GM18873 (cell line): ENCODE data around the gene ADGRV1.
A peak's percentile ranks its signal among the peaks of the same experiment; 100 is the strongest.
"Not testable (repeated sequence)": the region's sequence is repeated elsewhere in the genome, so short reads cannot be mapped to it uniquely, and the experiment has no call there.

Experiments
- ATAC-seq: cut with Tn5 transposase; IDR thresholded peaks from one replicate; pipeline ENCODE4 v1.9.1; 2021; ENCODE audit warnings: mild to moderate bottlenecking, moderate library complexity, moderate number of reproducible peaks; ENCODE audit not compliant: unreplicated experiment, low FRiP score

ADGRV1 gene

GRCh38 chr5:90586469-90586868 is 27.9 kb downstream of the ADGRV1 start:
- no peak for ATAC-seq

- no peak for ATAC-seq
Measured at GRCh38 chr5:90590170-90590569, 31.6 kb downstream of the ADGRV1 start.

- ATAC-seq = not testable (repeated sequence)
Measured at GRCh38 chr5:90593083-90593482, 34.5 kb downstream of the ADGRV1 start.

- not testable (repeated sequence) for ATAC-seq
Measured at GRCh38 chr5:90595766-90596165, 37.2 kb downstream of the ADGRV1 start.

GRCh38 chr5:90598293-90598692 is 39.7 kb downstream of the ADGRV1 start:
- ATAC-seq = no peak

- ATAC-seq = not testable (repeated sequence)
Measured at GRCh38 chr5:90600307-90600706, 41.7 kb downstream of the ADGRV1 start.

- no peak for ATAC-seq
Measured at GRCh38 chr5:90601468-90601867, 42.9 kb downstream of the ADGRV1 start.

- ATAC-seq = peak; percentile 67
Measured at GRCh38 chr5:90602681-90603080, 44.1 kb downstream of the ADGRV1 start.

GRCh38 chr5:90606539-90606938 is 47.9 kb downstream of the ADGRV1 start:
- ATAC-seq = no peak

- peak; percentile 94 for ATAC-seq
Measured at GRCh38 chr5:90612919-90613318, 54.3 kb downstream of the ADGRV1 start.

- no peak for ATAC-seq
Measured at GRCh38 chr5:90613459-90613858, 54.9 kb downstream of the ADGRV1 start.

- ATAC-seq = no peak
Measured at GRCh38 chr5:90613918-90614504, 55.4 kb downstream of the ADGRV1 start.

- ATAC-seq = no peak
Measured at GRCh38 chr5:90615355-90615754, 56.8 kb downstream of the ADGRV1 start.

GRCh38 chr5:90618071-90618470 is 59.5 kb downstream of the ADGRV1 start:
- ATAC-seq = no peak

GRCh38 chr5:90619762-90620161 is 61.2 kb downstream of the ADGRV1 start:
- not testable (repeated sequence) for ATAC-seq

GRCh38 chr5:90621848-90622247 is 63.3 kb downstream of the ADGRV1 start:
- ATAC-seq = no peak

GRCh38 chr5:90626493-90626892 is 67.9 kb downstream of the ADGRV1 start:
- ATAC-seq = no peak

GRCh38 chr5:90628492-90628891 is 69.9 kb downstream of the ADGRV1 start:
- ATAC-seq = no peak

- no peak for ATAC-seq
Measured at GRCh38 chr5:90632791-90633190, 74.2 kb downstream of the ADGRV1 start.

GRCh38 chr5:90636948-90637347 is 78.4 kb downstream of the ADGRV1 start:
- no peak for ATAC-seq

GRCh38 chr5:90637731-90638130 is 79.1 kb downstream of the ADGRV1 start:
- ATAC-seq = no peak

GRCh38 chr5:90638878-90639277 is 80.3 kb downstream of the ADGRV1 start:
- ATAC-seq = no peak
